EL (cell line): Measurements from ENCODE around the gene PABPN1L.

Experiments
- DNase-seq: peaks from one replicate; pipeline ENCODE4 v3.0.0-alpha.2; 2016

The PABPN1L gene, protein sequence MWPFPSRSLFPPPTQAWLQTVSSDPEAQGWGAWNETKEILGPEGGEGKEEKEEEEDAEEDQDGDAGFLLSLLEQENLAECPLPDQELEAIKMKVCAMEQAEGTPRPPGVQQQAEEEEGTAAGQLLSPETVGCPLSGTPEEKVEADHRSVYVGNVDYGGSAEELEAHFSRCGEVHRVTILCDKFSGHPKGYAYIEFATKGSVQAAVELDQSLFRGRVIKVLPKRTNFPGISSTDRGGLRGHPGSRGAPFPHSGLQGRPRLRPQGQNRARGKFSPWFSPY

DNA sequence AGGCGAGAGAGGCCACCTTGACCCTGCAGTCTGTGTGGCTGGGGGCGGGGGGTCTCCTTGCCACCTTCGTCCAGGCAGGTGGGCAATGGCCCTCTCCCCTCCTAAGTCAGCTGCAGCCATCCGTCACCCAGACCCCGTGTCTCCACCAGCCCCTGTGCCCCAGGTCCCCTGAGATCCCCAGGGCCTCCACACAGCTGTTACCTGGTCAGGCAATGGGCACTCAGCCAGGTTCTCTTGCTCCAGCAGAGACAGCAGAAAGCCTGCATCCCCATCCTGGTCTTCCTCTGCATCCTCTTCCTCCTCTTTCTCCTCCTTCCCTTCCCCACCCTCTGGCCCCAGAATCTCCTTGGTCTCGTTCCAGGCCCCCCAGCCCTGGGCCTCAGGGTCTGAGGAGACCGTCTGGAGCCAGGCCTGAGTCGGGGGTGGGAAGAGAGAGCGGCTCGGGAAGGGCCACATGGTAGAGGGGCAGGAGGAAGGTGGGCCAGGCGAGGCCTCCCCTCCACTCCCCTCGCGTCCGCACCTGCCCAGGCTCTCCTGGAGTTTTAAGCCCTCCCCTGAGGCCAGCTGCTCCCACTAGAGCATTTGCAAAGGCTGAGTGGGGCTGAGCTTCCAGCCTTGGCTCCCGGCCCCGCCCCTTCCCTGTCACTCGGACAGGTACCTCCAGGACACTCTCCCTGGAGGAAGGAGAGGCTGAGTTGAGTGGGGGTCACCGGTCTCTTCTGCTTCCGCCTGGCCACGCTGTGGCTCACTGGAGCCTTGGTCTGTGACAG lies at the start of gene PABPN1L:
Gene PABPN1L, minus strand, starts transcription at position 510 of the 770 bp plus-strand sequence. Its CDS starts 54 bp downstream, at position 456.
- DNase-seq, result no peak

DNA sequence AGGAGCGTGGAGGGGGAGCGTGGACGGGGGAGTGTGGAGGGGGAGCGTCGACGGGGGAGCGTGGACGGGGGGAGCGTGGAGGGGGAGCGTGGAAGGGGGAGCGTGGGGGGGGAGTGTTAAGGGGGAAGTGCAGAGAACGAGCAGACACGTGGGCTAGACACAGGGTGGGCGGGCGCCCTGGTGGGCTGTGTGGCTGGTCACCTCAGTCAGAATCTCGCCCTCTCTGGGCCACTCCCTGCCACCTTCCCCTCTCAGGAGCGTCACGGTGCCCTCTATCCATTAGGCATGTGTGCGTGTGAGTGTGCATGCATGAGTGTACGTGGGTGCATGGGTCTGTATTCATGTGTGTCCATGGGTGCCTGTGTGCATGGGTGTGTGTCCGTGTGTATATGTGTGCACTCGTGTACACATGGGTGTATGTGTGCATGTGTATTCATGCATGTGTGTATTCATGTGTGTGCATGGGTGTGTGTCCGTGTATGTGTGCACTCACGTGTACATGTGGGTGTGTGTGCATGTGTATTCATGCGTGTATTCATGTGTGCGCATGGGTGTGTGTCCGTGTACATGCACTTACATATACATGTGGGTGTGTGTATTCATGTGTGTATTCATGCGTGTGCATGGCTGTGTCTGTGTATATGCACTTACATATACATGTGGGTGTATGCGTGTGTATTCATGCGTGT lies 49.3 kb upstream of the PABPN1L start:
- no peak for DNase-seq

GRCh38 chr16:88914750-88915368 lies 48.4 kb upstream of the PABPN1L start:
- peak; percentile 76 for DNase-seq

GRCh38 chr16:88913870-88914269 lies 47.4 kb upstream of the PABPN1L start:
- no peak for DNase-seq

- DNase-seq, result no peak
Observed at GRCh38 chr16:88913001-88913612, 46.6 kb upstream of the PABPN1L start.

- DNase-seq, result no peak
Observed at GRCh38 chr16:88912556-88912955, 46.1 kb upstream of the PABPN1L start.

DNA sequence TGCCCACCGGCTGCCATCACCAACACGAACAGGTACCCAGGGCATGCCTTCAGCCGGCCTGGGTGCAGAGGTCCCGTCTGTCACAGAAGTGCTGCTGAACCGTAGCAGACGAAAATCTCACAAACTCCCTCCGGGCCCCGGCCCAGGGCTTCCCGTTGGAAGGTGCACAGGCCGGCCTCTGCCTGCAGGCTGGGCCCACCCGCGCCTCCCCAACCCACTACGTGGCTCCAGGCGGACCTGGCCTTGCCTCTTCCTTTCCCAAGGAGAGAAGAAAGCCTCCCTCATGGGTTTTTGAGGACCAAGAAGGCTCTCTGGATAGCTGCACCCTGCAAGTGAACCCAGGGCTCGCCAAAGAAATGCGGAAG lies 45.5 kb upstream of the PABPN1L start:
- no peak for DNase-seq

GRCh38 chr16:88911136-88911945 lies 44.9 kb upstream of the PABPN1L start:
- no peak for DNase-seq

GRCh38 chr16:88910284-88911135 lies 44.0 kb upstream of the PABPN1L start:
- DNase-seq, result no peak

- DNase-seq, result no peak
Observed at GRCh38 chr16:88909431-88910210, 43.2 kb upstream of the PABPN1L start.

- no peak for DNase-seq
Observed at GRCh38 chr16:88908307-88908706, 41.8 kb upstream of the PABPN1L start.

DNA sequence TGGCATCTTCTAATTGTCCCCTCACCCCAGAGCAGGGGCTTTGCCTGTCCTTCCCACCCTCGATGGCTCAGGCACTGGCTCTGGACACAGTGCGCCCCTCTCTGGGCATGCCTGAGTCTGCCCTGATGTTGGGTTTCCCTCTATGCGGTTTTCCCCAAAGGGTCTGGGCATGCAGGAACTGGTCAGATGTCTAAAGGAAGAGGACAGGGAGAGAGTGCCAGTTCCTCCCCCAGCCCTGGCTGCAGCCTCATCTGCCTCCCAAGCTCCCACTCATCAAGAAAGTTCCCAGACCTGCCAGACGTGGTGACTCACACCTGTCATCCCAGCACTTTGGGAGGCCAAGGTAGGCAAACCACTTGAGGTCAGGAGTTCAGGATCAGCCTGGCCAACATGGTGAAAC lies 41.3 kb upstream of the PABPN1L start:
- peak; percentile 17 for DNase-seq

DNA sequence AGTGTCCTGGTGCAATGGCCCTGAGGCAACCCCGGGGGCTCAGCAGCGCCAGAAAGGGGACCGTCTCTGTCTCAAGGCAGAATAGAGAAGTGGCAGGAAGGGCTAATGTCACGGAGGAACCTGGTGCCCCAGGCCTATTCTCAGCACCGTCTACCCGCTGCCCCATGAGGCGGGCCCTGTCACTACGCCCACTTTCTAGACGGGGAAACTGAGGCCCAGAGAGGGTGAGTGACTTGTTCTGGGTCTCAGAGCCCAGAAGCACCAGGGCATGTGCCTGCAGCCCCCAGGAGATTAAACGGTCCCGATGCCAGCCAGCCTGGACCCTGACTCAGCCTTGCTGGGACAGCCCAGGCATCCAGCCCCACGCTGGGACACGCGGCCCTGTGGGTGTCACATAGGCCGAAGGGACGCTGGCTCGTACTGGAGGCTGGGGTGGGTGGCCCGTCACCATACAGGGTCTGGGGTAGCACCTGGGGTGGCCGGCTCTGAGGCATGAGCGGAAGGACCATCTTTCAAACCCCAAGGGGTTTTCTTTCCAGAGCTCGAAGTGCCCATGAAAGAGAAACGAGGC lies 40.2 kb upstream of the PABPN1L start:
- no peak for DNase-seq

DNA sequence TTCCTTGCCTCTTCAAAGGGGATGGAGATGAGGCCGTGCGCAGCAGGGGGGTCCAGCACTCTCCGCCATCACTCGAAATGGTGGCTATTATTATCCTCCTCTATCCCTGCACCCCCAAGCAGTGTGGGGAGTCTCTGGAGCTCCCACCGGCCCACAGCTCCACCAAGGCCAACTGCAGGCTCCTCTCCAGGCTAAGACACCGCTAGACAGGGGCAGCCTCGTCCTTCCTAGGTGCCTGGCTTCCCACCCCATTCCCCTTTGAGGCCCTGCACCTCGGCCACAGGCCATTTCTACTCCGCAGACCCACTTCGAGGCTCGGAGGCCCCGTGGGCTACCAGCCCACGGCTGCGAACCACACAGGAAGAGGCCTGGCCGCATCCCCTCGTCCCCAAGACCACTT lies 39.6 kb upstream of the PABPN1L start:
- DNase-seq, result no peak

GRCh38 chr16:88905563-88905962 lies 39.1 kb upstream of the PABPN1L start:
- no peak for DNase-seq

GRCh38 chr16:88904676-88905365 lies 38.4 kb upstream of the PABPN1L start:
- no peak for DNase-seq

GRCh38 chr16:88903267-88903666 lies 36.8 kb upstream of the PABPN1L start:
- no peak for DNase-seq

GRCh38 chr16:88902744-88903143 lies 36.3 kb upstream of the PABPN1L start:
- no peak for DNase-seq

DNA sequence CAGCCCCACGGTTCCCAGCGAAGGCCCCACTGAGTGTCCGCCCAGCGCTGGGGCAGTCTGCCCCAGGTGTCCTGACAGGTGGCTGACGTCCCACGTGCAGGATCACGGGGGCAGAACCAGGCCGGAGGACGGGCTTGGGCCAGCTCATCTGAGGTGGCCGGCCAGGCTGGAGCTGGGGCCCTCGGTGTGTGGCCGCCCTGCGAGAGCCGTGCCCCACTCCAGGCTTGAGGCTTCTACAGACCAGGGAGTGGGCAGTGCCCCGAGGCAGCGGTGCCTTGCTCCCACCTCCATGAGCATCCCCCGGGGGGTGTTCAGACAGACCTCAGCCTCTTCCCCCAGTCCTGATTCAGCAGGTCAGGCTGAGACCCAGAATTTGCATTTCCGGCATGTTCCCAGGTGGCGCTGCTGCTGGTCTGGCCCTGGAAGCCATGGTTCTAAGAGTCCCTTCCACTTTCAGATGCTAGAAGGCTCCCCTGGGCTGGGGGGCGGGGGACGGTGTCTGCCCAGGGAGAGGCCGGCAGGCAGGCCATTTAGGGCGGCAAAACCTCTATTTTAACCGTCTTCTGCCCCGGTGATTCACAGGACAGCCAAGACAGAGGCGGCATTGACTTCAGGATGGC lies 35.4 kb upstream of the PABPN1L start:
- no peak for DNase-seq
